Body of pancreas (tissue), 4 donors: ENCODE measurements around the gene AFAP1L1.

Experiments
- CTCF ChIP-seq, 7 experiments: fragments of 450-650 bp in 4 of 7; fragments of 200-600 bp in 3 of 7; sonication (generic) in 3 of 7; IDR thresholded peaks; one replicate each; pipeline ENCODE4 v1.5.1; 2016 to 2019; ENCODE audit warnings: antibody characterized with exemption in 7 of 7
- POLR2A ChIP-seq, 3 donors: fragments of 450-650 bp; IDR thresholded peaks; one replicate each; pipeline ENCODE4 v1.6.1; 2016; ENCODE audit warnings: antibody characterized with exemption in 3 of 3, mild to moderate bottlenecking in 2 of 3

DNA sequence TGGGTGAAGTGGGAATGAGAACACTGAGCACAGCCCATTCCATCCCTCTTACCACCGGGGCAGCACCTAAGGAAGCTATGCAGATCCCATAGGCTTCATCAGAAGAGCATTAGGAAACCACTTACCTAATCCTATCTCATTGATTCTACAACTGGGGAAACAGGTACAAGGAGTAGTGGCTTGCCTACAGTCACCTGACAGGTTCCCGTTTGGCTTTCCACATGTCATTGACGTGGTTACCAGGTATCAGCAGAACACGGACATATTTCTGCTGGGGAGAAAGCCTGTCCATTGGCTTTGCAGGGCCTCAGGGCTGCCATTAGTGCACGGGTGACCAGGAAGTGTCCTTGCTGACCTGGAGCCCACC lies 11.3 kb downstream of the AFAP1L1 start:
- TF ChIP-seq CTCF (IDR thresholded peaks at IDR 0.05) (no peak), POLR2A (IDR thresholded peaks at IDR 0.05) (no peak)
